HG03064 (cell line): ENCODE results near the gene BCAR1.
"Not testable (repeated sequence)": the region's sequence is repeated elsewhere in the genome, so short reads cannot be mapped to it uniquely, and the experiment has no call there.

Source experiments
- ATAC-seq: cut with Tn5 transposase; IDR thresholded peaks from one replicate; pipeline ENCODE4 v1.9.1; 2021; ENCODE audit warnings: low read depth; ENCODE audit not compliant: unreplicated experiment

Gene BCAR1

GRCh38 chr16:75225678-75226515, 25.5 kb downstream of the BCAR1 start:
- no peak for ATAC-seq

- no peak for ATAC-seq
Observed at GRCh38 chr16:75225092-75225491, 26.3 kb downstream of the BCAR1 start.

- ATAC-seq, result no peak
Observed at GRCh38 chr16:75224306-75225082, 26.9 kb downstream of the BCAR1 start.

- ATAC-seq, result not testable (repeated sequence)
Observed at GRCh38 chr16:75223129-75223528, 28.3 kb downstream of the BCAR1 start.

- no peak for ATAC-seq
Observed at GRCh38 chr16:75222271-75222783, 29.1 kb downstream of the BCAR1 start.

GRCh38 chr16:75219838-75220237, 31.6 kb downstream of the BCAR1 start:
- no peak for ATAC-seq

- ATAC-seq, result no peak
Observed at GRCh38 chr16:75219088-75219487, 32.3 kb downstream of the BCAR1 start.

- ATAC-seq, result no peak
Observed at GRCh38 chr16:75218256-75219076, 33.0 kb downstream of the BCAR1 start, which contains the start of gene CTRB1. CTRB1 (plus strand) TSS chr16:75218988; CDS start chr16:75219008, 20 bp downstream.

GRCh38 chr16:75217389-75217851, 34.0 kb downstream of the BCAR1 start:
- ATAC-seq, result no peak

GRCh38 chr16:75216576-75216975, 34.8 kb downstream of the BCAR1 start:
- ATAC-seq, result no peak

GRCh38 chr16:75216127-75216526, 35.3 kb downstream of the BCAR1 start:
- no peak for ATAC-seq

GRCh38 chr16:75211286-75211685, 40.1 kb downstream of the BCAR1 start:
- ATAC-seq, result not testable (repeated sequence)

GRCh38 chr16:75209944-75210343, 41.5 kb downstream of the BCAR1 start:
- ATAC-seq, result no peak

- ATAC-seq, result not testable (repeated sequence)
Observed at GRCh38 chr16:75209514-75209913, 41.9 kb downstream of the BCAR1 start.

GRCh38 chr16:75208861-75209505, 42.4 kb downstream of the BCAR1 start:
- no peak for ATAC-seq

- no peak for ATAC-seq
Observed at GRCh38 chr16:75208242-75208825, 43.1 kb downstream of the BCAR1 start.

- no peak for ATAC-seq
Observed at GRCh38 chr16:75207831-75208230, 43.6 kb downstream of the BCAR1 start.

- no peak for ATAC-seq
Observed at GRCh38 chr16:75206749-75207451, 44.5 kb downstream of the BCAR1 start, which contains the start of gene CTRB2. CTRB2 (minus strand) TSS chr16:75207161; CDS start chr16:75207141, 20 bp downstream.
